Endothelial cell of umbilical vein (primary cell): Measurements from ENCODE around the gene EHD1. TPM values are rescaled to one million over a fixed set of nuclear protein-coding genes. Genes with fewer than 3 reads are reported as not detected.

Experiments
- BruUV-seq: library from RNA; stranded (reverse); fragments of 400-500 nt; replicated peaks from 2 replicates; lab custom pipeline; 2021; lab: Mats Ljungman, UMichigan
- CTCF ChIA-PET: fragments of 300-600, 350-600 bp; sonication (Branson Sonifier 250); formaldehyde crosslinking; loops from one replicate; lab custom pipeline; 2021; ENCODE audit warnings: antibody characterized with exemption, inconsistent platforms; lab: Charles Lee
- POLR2A ChIA-PET: fragments of 300-600, 350-600 bp; sonication (Branson Sonifier 250); formaldehyde crosslinking; loops from one replicate; lab custom pipeline; 2021; ENCODE audit warnings: antibody characterized with exemption, inconsistent platforms; lab: Charles Lee
- DNase-seq: peaks from one replicate; pipeline ENCODE4 v3.0.0-alpha.2; 2011; ENCODE audit warnings: low read depth, low spot score
- FAIRE-seq: peaks from 2 replicates; lab custom pipeline; 2011; peaks lifted over from hg19 to GRCh38; lab: Jason Lieb, UNC
- H2AFZ ChIP-seq: 2 replicates; pipeline ENCODE4 v1.6.0; 2012; ENCODE audit warnings: low read depth, low read length, control low read depth, inconsistent platforms
- H3K27ac ChIP-seq: 2 replicates; pipeline ENCODE4 v1.5.1; 2011; ENCODE audit warnings: low read depth, mild to moderate bottlenecking, control low read depth, low read length, moderate library complexity; ENCODE audit not compliant: insufficient read depth
- H3K27me3 ChIP-seq, 2 experiments: 2 replicates each; pipeline versions ENCODE4 v1.6.0 to v1.6.1; 2011; ENCODE audit warnings: low read length in 2 of 2, mixed read lengths in 1 of 2; ENCODE audit not compliant: control insufficient read depth in 2 of 2, insufficient read depth in 2 of 2
- H3K36me3 ChIP-seq, 2 experiments: 2 replicates in 1 of 2; 3 replicates in 1 of 2; pipeline ENCODE4 v1.5.1; 2011; ENCODE audit warnings: low read length in 2 of 2, mild to moderate bottlenecking in 1 of 2, moderate library complexity in 1 of 2; ENCODE audit not compliant: control insufficient read depth in 2 of 2, insufficient read depth in 2 of 2; ENCODE audit errors: extremely low read depth in 1 of 2
- H3K4me1 ChIP-seq: 3 replicates; pipeline ENCODE4 v1.5.1; 2011; ENCODE audit warnings: mild to moderate bottlenecking, low read length; ENCODE audit not compliant: control insufficient read depth, insufficient read depth; ENCODE audit errors: extremely low read depth
- H3K4me2 ChIP-seq: 2 replicates; pipeline ENCODE4 v1.6.1; 2011; ENCODE audit warnings: low read length, control low read depth, mixed read lengths; ENCODE audit not compliant: insufficient read depth
- H3K4me3 ChIP-seq, 3 experiments: fragments of 200-600 bp in 1 of 3; sonication (generic), shearing (Covaris generic) in 1 of 3; replicated peaks in 1 of 3; 2 replicates each; pipeline ENCODE4 v1.5.1; 2011 to 2016; ENCODE audit warnings: control low read depth in 3 of 3, low read length in 3 of 3, mild to moderate bottlenecking in 2 of 3, inconsistent platforms in 1 of 3, low read depth in 1 of 3, moderate library complexity in 1 of 3; ENCODE audit not compliant: insufficient read depth in 1 of 3
- H3K79me2 ChIP-seq: 2 replicates; pipeline ENCODE4 v1.6.0; 2012; ENCODE audit warnings: low read length, inconsistent platforms; ENCODE audit not compliant: control insufficient read depth, insufficient read depth
- H3K9ac ChIP-seq: replicated peaks from 2 replicates; pipeline ENCODE3; 2011; ENCODE audit warnings: low read length, control low read depth; ENCODE audit not compliant: insufficient read depth; ENCODE audit errors: extremely low read depth
- H3K9me1 ChIP-seq: replicated peaks from 3 replicates; pipeline ENCODE4 v1.6.0; 2011; ENCODE audit warnings: mild to moderate bottlenecking, low read length; ENCODE audit not compliant: control insufficient read depth, insufficient read depth; ENCODE audit errors: extremely low read depth
- H3K9me3 ChIP-seq: replicated peaks from 2 replicates; pipeline ENCODE4 v1.5.1; 2012; ENCODE audit warnings: low read length, inconsistent platforms; ENCODE audit not compliant: control insufficient read depth, insufficient read depth
- H4K20me1 ChIP-seq: replicated peaks from 2 replicates; pipeline ENCODE3; 2011; ENCODE audit warnings: mild to moderate bottlenecking, low read length; ENCODE audit not compliant: control insufficient read depth, insufficient read depth; ENCODE audit errors: extremely low read depth
- CTCF ChIP-seq, 2 donors: IDR thresholded peaks; 1 replicate in 1 of 2; 2 replicates in 1 of 2; pipeline ENCODE4 v1.5.1; 2011; ENCODE audit warnings: low read length in 2 of 2, mild to moderate bottlenecking in 2 of 2, moderate library complexity in 2 of 2, control low read depth in 1 of 2, inconsistent platforms in 1 of 2, low read depth in 1 of 2; ENCODE audit not compliant: insufficient read depth in 1 of 2; ENCODE audit errors: extremely low read depth in 1 of 2
- EZH2 ChIP-seq: IDR thresholded peaks from 2 replicates; pipeline ENCODE4 v1.6.1; 2012; ENCODE audit warnings: borderline replicate concordance, low read depth, mild to moderate bottlenecking, moderate library complexity, low read length, inconsistent platforms; ENCODE audit not compliant: severe bottlenecking
- GATA2 ChIP-seq: IDR thresholded peaks from 2 replicates; pipeline ENCODE4 v1.7.0; 2011; ENCODE audit warnings: low read depth, mild to moderate bottlenecking, moderate library complexity, mixed read lengths, low read length; ENCODE audit not compliant: insufficient read length, insufficient read depth
- JUN ChIP-seq: IDR thresholded peaks from 2 replicates; pipeline ENCODE4 v1.6.1; 2011; ENCODE audit warnings: borderline replicate concordance, low read depth; ENCODE audit not compliant: insufficient read length, insufficient read depth
- MYC ChIP-seq: IDR thresholded peaks from one replicate; pipeline ENCODE4 v1.6.1; 2011; ENCODE audit warnings: mild to moderate bottlenecking, low read depth, low read length
- POLR2A ChIP-seq: IDR thresholded peaks from 2 replicates; pipeline ENCODE4 v1.6.1; 2012; ENCODE audit warnings: low read depth, mild to moderate bottlenecking, control low read depth, low read length
- POLR2AphosphoS5 ChIP-seq: IDR thresholded peaks from 2 replicates; pipeline ENCODE4 v1.6.1; 2012; ENCODE audit warnings: low read depth, mild to moderate bottlenecking, control low read depth, low read length, moderate library complexity; ENCODE audit not compliant: insufficient read depth
- dilution Hi-C: fragments of 300-500 bp; cut with MboI; formaldehyde crosslinking; loops from one replicate; pipeline ENCODE4 v1.15.0; 2019; ENCODE audit warnings: low sequenced_read_pairs; ENCODE audit not compliant: extremely low pct_ligation_motif_present
- intact Hi-C: fragments of 100-400 bp; cut with micrococcal nuclease; formaldehyde crosslinking; loops from one replicate; pipeline ENCODE4 v1.10.0; 2022
- polyA plus RNA-seq, 4 experiments: library from polyadenylated mRNA; depleted of rRNA in 3 of 4; stranded (reverse) in 3 of 4; unstranded in 1 of 4; fragments of >200 nt; gene quantifications; 2 replicates each; pipeline versions ENCODE4 v1.2.1 to v1.2.3, GENCODE V29; 2011 to 2012; ENCODE audit warnings: missing spikeins in 1 of 4
- total RNA-seq: library from RNA; stranded (reverse); gene quantifications from 2 replicates; pipeline ENCODE4 v1.2.3, GENCODE V29; 2021

The EHD1 gene
- total and polyA plus RNA-seq, 2 donors (not counting 3 experiments of a cell fraction or from before 2014, with no cell fraction given), result 109 to 136 TPM

- H3K9me1 ChIP-seq, result no peaks in the 10 kb centered on the region
- POLR2A ChIA-PET, result no interaction called here
- H3K9ac ChIP-seq, result no peak overlapping the region
- no peak overlapping the region for H3K4me2 ChIP-seq
- dilution Hi-C loops, result no loop called here
- H3K4me3 ChIP-seq, result no peak overlapping the region
- H3K27me3 ChIP-seq, result peaks cover 0 to 3% of the 10 kb centered on the region in 2 experiments
- H3K36me3 ChIP-seq, result no peaks in the 10 kb centered on the region
- no peak for FAIRE-seq
- H3K27ac ChIP-seq, result no peak overlapping the region
- H4K20me1 ChIP-seq, result no peaks in the 10 kb centered on the region
- intact Hi-C loops, result no loop called here
- H2AFZ ChIP-seq, result no peak overlapping the region
- no peaks in the 10 kb centered on the region for H3K9me3 ChIP-seq
- H3K4me1 ChIP-seq, result no peaks in the 10 kb centered on the region
- TF ChIP-seq GATA2, result no peak
- no peak for TF ChIP-seq POLR2A
- no peak for TF ChIP-seq EZH2
- TF ChIP-seq MYC, result no peak
- no peak for TF ChIP-seq JUN
- no peak for TF ChIP-seq POLR2AphosphoS5
- no peak for TF ChIP-seq CTCF (IDR thresholded peaks at IDR 0.05; ENCODE audit: extremely low read depth in 1 of 2, insufficient read depth in 1 of 2, low read depth in 1 of 2, low read length in 2 of 2)
- no peaks in the 10 kb centered on the region for H3K79me2 ChIP-seq
- BruUV-seq, result no TSS peak
- CTCF ChIA-PET, result no interaction called here
- DNase-seq, result no peak
Measured at GRCh38 chr11:64823568-64824119, 54.8 kb downstream of the EHD1 start.
